ENCODE measurements around the gene ZDHHC8.

Gene ZDHHC8

DNA sequence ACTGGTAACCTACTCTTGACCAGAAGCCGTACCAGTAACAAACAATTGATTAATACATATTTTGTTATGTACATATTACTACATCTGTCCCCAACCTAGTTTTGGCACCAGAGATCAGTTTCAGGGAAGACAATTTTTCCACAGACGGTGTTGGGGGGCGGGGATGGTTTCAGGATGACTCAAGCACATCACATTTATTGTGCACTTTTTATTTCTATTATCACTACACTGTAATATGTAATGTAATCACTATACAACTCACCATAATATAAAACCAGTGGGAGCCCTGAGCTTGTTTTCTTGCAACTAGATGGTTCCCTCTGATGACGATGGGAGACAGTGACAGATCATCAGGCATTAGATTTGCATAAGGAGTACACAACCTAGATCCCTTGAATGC lies 36.1 kb upstream of the ZDHHC8 start:
- no peak for DNase-seq (ENCODE audit: low read depth in 2 of 2)

DNA sequence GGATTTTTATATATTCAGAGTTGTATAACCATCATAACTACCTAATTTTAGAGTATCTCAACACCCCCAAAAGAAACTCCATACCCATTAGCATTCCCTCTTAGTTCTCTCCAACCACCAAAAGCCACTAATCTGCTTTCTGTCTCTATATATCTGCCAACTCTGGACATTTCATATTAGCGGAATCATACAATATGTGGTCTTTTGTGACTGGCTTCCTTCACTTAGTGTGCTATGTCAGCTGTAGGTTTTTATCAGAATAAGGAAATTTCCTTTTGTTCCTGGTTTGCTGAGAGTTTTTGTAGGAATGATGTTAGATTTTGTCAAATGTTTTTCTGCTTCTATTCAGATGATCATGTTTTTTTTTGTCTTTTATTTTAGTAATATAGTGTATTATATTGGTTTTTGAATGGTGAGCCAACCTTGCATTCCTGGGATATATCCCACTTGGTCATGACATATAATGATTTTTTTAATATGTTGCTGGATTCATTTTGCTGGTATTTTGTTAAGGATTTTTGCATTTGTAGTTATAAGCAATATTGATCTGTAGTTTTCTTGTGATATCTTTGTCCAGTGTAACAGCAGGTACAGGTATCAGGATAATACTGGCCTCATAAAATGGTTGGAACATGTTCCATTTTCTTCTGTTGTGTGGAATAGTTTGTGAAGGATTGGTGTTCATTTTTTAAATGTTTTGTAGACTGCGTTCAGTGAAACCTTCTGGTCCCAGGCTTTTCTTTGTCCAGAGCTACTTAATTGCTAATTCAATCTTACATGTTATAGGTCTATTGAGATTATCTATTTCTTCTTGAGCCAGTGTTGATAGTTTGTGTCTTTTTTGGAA lies 34.8 kb upstream of the ZDHHC8 start:
- no peak for DNase-seq (ENCODE audit: low read depth in 2 of 2)

DNA sequence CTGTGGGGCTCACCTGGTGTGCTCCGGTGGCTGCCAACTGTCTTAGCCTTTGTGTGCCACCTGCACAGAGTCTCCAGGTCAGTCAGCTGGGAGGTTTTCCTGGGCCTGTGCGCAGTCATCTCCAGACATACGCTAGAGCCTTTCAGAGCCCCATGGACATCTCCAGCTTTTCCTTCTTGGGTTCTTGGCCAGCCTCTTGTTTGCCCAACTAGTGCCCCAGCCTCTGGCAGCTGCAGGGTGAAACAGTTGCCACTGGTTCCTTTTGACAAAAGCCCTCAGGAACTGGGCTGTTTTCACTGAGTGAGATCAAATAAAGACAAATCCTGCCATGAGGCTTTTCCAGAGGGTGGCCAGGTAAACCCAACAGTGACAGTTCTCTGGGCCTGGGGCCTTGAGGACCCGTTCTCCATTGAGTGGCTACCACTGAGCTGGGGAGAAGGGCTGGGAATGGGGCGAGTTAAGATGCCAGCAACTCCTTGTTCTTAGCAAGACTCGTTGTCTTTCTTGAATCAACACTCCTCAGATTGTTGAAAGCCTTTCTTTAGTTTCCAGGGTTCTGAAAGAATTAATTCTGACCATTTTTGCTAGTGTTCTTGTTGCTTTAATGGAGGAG lies 32.4 kb upstream of the ZDHHC8 start:
- DNase-seq (ENCODE audit: low read depth in 2 of 2) = no peak

GRCh38 chr22:20101638-20102037 lies 30.0 kb upstream of the ZDHHC8 start:
- no peak for DNase-seq (ENCODE audit: low read depth in 2 of 2)

- DNase-seq (ENCODE audit: low read depth in 2 of 2) = no peak
Observed at GRCh38 chr22:20102203-20102780, 29.3 kb upstream of the ZDHHC8 start.

DNA sequence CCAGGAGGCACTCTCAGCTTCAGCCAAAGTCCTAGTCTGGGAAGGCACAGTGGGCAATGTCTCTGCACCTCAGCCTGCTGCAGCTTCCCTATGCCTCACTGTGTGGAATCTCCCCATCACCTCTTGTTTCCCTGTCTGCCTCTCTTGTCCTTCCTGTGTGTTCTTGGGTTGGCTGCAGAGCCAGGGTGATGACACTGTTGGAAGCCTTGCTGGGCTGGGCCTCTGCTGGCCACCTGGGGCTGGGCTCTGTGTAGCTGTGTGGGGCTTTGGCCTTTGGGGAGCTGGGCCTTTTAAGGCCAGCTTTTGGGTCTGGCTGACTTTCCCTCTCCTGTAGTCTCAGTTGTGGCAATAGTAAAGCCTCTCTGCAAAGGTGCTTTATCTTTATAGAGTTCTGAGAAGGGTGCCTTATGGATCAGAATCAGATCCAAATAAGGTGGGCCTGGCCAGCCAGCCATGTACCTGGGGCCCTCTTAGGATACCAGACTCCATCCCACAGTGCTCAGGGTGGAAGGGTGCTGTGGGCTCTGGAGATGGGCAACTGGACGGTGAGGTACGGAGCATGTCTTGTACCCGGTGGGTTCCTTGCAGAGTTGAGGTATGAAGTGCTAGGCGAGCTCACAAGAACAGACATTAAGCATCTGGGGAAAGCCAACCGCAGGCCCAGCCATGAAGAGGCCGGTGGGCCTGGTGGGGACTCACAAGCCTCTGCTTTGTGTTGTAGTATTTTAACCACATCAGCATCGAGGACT lies 26.0 kb upstream of the ZDHHC8 start:
- DNase-seq (ENCODE audit: low read depth in 2 of 2) = no peak

GRCh38 chr22:20106205-20106848 lies 25.3 kb upstream of the ZDHHC8 start:
- DNase-seq (ENCODE audit: low read depth in 2 of 2) = no peak

GRCh38 chr22:20106849-20107237 lies 24.8 kb upstream of the ZDHHC8 start:
- DNase-seq (ENCODE audit: low read depth in 2 of 2) = no peak

DNA sequence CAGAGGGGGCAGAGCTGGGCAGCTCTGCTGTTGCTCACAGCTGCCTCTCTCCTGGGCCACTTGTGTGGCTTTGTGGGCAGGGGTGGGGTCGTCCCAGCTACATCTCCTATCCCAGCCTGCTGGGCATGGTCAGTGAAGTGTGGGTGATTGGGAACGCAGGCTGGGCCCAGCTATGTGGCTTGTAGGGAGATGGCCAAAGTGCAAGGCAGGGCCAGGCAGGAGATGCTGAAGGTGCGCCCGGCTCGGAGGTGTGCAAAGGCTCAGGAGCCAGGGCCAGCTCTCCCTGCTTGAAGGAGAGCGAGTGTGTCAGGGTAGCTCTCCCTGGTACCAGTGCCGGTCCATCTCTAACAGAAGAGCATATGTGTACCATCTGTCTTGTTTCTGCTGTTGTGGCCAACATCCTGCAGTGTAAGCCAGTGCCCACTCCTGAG lies 24.1 kb upstream of the ZDHHC8 start:
- DNase-seq (ENCODE audit: low read depth in 2 of 2) = no peak

- DNase-seq (ENCODE audit: low read depth in 2 of 2) = no peak
Observed at GRCh38 chr22:20107951-20108756, 23.4 kb upstream of the ZDHHC8 start.

DNA sequence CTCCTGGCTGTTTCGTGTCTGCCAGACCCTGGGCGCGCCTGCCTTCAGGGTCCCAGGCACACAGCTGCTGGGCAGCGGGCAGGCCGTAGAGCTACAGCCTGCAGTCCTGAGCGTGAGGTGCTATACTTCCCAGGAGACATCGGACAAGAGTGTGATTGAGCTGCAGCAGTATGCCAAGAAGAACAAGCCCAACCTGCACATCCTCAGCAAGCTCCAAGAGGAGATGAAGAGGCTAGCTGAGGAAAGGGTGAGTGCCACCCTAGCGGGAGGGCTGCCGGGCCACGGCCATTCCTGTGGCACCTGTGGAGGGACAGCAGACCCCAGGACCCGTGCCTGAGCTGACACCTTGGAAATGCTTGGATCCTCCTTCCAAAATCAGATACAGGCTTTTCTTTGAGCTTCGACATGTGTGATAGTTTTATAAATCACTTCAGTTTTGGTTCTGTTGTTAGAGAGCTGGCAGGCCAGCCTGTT lies 22.8 kb upstream of the ZDHHC8 start:
- DNase-seq (ENCODE audit: low read depth in 2 of 2) = no peak

DNA sequence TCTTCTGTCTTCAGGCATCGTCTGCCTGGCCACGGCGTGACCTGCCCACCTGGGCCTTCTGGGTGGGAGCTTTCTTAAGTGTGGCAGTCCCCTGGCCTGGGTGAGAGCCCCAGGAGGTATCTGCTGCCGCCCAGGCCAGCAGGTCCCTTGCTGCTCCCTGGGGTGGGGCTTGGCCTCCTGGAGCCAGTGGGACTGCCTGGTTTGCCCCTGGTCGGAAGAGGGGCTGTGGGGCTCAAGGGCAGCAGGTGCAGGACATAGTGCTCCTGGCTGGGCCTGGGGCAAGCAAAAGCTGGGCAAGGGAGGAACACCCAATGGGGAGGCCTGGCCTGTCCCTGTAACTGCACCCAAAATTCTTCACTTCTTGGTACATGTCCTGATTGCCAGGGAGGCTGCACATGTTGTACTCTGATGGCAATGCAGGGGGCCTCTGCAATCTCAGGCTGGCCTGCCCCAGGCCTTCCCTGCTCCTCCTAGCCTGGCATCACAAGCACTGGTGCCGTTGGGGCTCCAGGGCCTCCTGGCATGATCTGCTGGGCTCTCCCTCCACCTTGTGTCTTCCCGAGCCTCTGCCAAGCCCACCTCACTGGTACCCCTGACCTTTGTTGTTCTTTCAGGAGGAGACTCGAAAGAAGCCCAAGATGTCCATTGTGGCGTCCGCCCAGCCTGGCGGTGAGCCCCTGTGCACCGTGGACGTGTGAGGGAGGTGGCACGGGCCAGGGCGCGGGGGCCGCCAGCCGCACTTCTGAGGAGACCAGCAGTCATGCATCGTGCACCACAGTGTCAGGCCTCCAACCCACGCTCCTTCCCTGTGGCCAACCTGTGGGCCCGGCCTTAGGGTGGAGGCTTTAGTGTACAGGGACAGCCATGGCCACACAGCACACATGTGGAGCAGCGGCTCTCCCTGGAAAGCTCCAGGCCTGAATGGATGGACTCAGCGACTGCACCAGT lies 21.9 kb upstream of the ZDHHC8 start:
- no peak for DNase-seq (ENCODE audit: low read depth in 2 of 2)

GRCh38 chr22:20110359-20110985 lies 21.1 kb upstream of the ZDHHC8 start:
- DNase-seq (ENCODE audit: low read depth in 2 of 2) = no peak

GRCh38 chr22:20111045-20111688 lies 20.4 kb upstream of the ZDHHC8 start:
- peak in 1 of 2 donors; percentile 28 for DNase-seq (ENCODE audit: low read depth in 2 of 2)

DNA sequence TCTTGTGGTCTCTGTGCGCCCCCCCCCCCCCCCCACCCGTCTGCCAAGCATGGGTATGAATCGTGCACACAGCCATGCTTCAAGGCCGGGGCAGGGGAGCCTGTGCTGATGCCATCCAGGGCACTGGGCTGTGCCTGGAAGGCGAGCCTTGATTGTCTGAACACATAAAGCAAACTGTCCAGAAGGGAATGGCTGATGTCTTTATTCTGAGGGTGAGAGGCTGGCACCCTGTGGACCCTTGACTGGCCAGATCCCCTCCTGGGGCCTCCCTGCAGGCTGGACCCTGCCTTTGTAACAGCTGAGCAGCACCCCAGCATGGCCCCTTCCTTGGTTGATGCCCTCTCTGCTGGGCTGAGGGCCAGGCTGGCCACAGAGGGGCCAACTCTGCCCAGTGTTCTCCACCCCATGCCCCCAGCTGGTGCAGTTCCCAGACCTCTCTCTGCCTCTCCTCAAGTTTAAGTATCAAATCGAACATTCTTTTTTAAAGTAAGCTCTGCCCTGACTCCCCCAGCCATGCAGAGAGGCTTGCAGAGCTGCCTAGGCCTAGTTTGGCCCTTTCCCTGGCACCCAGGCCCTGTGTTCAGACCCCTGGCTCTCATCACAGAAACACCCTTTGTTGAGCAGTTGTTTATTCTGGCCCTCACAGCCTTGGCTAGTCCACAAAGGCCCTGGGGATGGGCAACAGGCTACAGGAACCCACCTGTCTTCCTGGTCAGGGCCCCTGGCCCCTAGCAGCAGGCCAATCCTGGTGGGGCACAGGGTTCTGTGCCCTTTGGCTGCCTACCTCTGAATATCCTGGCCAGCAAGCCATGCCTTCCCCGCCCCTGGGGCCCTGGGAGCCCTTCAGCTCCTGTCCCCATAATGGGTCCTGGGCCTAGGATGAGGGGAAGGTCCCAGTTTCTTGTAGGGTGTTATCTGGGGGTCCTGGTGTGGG lies 19.6 kb upstream of the ZDHHC8 start:
- no peak for DNase-seq (ENCODE audit: low read depth in 2 of 2)

GRCh38 chr22:20112623-20113511 lies 18.7 kb upstream of the ZDHHC8 start:
- no peak for DNase-seq (ENCODE audit: low read depth in 2 of 2)
